GM12801 (cell line): Measurements from ENCODE around the gene C11orf54.

Experiments used
- TF ChIP-seq, protein P1 (sequence below): IDR thresholded peaks from one replicate; pipeline ENCODE4 v1.5.1; 2011; ENCODE audit warnings: control low read depth; ENCODE audit not compliant: insufficient read length; ENCODE audit errors: extremely low read depth

The C11orf54 gene

DNA sequence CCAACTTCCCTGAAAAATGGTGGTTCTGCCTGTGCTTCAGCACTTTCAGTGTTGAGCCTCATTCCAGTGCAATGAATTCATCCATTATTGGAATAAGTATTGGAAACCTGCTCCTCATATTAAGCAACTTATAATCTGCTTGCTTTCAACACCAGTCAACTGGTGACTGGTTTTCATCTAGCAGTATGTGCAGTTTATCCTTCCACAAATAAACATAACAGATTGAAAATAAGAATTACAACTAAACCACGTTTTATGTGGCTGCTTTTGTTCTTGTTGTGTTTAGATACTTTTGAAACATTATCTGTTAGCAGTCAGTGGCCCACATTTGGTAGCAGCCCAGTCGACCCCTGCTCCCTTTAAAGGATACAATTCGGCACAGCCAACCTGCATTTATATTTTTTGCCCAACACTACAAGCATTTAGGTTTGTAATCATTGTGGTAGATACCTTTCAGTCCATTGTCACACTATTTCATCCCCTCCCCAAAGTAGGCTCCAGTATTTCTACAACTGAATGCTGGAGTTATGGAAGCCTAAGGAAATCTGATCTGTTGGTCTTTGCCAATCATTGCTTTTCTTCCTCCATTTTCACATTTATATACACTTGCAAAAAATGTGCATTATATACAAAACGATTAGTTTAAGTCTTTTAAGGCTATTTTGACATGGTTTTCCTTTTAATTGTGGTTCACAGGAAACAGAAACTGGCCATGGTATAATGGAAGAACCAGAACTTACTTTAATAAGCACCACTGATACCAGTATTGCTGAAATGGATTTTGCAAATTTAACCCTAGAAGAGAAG is 13.3 kb upstream of the C11orf54 start:
- TF ChIP-seq, protein P1, sequence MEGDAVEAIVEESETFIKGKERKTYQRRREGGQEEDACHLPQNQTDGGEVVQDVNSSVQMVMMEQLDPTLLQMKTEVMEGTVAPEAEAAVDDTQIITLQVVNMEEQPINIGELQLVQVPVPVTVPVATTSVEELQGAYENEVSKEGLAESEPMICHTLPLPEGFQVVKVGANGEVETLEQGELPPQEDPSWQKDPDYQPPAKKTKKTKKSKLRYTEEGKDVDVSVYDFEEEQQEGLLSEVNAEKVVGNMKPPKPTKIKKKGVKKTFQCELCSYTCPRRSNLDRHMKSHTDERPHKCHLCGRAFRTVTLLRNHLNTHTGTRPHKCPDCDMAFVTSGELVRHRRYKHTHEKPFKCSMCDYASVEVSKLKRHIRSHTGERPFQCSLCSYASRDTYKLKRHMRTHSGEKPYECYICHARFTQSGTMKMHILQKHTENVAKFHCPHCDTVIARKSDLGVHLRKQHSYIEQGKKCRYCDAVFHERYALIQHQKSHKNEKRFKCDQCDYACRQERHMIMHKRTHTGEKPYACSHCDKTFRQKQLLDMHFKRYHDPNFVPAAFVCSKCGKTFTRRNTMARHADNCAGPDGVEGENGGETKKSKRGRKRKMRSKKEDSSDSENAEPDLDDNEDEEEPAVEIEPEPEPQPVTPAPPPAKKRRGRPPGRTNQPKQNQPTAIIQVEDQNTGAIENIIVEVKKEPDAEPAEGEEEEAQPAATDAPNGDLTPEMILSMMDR, result no peak

- TF ChIP-seq, protein P1, result no peak
Observed at GRCh38 chr11:93728792-93729128, 12.7 kb upstream of the C11orf54 start.

DNA sequence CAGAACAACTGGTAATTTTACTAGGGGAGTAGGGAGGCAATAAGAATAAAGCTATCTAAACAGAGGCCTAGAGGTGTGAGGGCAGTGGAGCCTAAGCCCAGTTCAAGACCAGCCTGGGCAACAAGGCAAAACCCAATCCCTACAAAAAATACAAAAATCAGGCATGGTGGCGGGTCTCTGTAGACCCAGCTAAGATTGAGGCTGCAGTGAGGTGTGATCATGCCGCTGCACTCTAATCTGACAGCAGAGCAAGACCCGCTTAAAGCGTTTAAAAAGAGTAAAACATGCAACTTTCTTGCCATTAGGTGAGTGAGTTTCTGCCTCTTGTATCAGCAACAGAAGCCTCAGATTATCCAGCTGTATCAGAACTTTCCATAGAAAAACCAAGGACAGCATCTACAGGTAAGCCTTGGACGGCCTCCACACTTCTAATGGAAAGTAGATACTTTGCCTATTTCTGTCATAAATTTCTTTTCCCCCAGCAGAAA is 12.3 kb upstream of the C11orf54 start:
- TF ChIP-seq, protein P1, result no peak

- TF ChIP-seq, protein P1, result no peak
Observed at GRCh38 chr11:93730108-93731107, 11.1 kb upstream of the C11orf54 start.

DNA sequence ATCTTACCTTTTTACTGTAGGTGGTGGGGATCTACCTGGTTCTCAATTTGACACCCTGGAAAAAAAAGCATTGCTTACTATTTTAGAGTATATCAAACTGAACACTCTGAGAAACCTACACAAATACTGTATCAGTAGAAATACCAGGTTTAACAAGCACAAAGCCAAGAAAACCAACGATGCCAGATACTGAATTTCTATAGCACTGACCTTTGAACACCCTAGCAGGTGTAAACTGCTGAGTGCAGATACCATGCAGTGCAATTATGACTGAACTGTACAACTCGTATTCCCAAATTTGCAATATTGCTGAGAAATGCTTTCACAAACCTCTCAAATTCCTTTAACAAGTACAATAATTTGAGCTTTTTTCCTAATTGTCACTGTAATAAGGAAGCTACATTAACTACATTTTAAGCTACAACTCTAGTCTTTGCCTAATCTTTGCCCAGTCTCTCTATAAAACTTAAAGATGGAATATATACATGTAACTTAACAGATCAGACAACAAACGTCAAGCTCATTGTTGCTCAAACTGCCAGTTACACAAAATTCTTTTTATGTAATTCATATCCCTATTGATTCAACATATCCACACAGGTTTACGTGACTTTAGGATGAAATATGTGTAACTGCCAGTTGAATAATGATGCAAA is 9.1 kb upstream of the C11orf54 start:
- TF ChIP-seq, protein P1, result no peak

- TF ChIP-seq, protein P1, result no peak
Observed at GRCh38 chr11:93733474-93733873, 8.0 kb upstream of the C11orf54 start.
